COLO668 (cell line): ENCODE results near the gene RAP1A.
A peak's percentile ranks its signal among the peaks of the same experiment; 100 is the strongest.

Source experiments
- DNase-seq: peaks from one replicate; lab custom pipeline; 2025; ENCODE audit not compliant: unreplicated experiment; lab: John Stamatoyannopoulos, UW

The RAP1A gene

DNA sequence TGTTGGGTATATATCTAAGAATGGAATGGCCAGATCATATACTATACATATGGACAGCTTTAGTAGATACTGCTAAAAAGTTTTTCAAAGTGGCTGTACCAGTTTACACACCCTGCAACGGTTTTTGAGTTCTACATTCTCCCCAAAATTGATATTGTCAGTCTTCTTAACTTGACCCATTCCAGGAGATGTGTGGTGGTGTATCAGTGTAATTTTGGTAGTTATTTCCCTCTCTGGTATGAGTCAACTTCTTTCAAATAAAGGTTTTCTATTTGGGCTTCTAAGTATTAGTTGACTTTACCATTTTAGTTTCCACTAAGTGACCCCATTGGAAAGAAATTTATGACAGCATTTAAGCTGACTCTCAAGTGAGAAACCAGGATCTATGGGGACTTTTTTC is 90.4 kb downstream of the RAP1A start:
- DNase-seq: no peak

DNA sequence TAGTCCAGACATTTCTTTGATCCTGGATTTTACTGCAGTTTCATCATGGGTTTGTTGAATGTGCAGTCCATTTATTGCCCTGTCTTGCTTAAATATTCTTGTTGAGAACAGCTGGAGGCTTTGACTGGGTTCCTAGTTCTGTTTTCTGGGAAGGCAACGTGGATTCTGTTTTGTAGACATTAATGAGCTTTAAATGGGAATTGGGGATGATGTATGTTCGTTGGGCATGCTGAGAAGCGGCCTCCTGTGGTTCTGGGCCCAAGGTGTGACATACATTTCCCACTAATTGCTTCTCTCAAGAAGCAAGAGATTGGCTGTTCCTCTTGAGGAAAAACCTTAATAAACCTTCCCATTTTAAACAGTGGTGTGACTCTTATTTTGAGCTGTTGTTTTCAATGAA is 96.7 kb downstream of the RAP1A start:
- DNase-seq: no peak

DNA sequence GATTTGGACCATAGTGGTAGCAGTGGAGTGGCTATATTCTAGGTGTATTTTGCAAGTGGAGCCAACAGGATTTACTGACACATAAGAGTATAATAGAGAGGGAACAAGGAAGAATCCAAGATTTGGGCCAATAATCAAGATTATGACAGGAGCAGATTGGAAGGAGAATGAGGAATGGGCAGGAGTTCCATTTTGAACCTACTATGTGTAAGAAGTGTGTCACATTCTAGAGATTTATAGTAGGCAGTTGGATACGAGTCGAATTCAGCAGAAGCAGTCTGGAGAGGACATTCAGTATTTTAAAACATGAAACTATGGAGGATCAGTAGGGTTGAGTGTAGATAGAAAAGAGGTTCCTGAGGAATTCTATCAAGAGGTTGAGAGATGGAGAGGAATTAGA is 97.9 kb downstream of the RAP1A start:
- DNase-seq: no peak

DNA sequence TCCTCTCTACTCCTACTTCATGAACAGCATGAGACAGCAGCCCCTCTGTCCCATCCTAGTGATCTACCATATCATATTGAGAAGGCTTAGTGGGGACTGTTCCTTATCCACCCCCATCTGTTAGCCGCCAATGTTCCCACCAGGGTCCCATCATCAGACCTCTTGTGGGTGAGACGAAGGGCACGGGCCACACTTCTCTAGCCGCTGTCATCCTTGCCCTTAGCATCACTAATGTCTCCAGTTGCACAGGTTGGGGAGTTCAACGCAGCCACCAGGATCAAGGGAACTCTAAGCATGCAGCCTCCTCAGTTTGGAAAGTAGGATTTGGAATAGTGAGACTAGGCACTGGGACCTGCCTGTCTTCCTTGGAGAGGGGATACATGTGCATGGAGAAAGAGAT is 99.5 kb downstream of the RAP1A start:
- DNase-seq: no peak

DNA sequence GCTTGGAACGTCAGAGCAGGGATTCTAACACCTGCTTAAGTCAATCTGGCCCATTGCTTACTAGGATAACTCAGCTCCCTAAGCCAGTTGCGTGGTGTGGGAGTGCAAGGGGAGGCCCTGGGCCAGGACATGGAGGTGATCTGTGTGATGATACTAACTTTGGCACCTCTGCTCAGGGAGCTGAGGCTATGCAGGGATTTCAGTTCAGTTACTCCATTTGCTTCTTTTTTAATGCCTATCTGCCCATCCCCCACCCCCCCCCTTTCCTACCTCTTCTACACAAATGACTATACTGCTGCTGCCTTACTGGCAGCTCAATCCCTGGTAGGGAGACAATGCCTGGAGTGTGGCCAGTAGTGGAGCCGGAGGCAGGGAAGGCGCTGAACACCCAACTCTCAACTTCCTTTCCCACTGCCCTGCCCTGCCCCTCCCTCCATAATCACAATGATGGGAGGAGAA is 100.1 kb downstream of the RAP1A start:
- DNase-seq: no peak

DNA sequence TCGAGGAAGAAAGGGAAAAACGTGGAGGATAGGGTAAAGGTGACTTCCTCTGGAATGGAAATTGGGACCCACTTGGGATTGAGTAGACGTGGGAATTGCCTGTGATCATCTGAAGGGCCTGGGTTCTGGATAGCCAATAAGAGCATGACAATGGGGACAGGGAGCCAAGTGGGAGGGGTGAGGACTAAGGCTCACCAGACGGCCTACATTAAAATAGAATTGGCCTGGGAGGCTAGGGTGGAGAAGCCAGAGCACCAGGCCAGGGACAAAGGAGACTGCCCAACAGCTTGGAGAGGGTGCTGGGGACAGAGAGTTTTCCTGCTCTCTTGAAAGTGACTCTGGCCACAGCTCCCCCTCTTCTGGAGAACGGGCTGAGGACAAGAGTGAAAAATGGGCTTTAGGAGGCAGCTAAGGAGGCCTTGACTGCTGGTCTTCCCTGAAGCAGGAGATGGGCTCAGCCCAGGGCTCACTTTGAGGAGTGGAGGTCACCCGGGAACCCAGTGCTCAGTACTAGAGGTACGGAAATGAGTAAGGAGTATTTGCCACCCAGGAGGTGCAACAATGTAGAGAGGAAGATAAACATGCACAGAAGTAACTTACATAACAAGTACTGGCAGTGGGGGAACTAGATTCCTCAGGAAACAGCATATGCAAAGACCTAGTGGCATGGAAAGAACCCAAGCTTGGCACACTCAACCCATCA is 100.8 kb downstream of the RAP1A start:
- no peak for DNase-seq

DNA sequence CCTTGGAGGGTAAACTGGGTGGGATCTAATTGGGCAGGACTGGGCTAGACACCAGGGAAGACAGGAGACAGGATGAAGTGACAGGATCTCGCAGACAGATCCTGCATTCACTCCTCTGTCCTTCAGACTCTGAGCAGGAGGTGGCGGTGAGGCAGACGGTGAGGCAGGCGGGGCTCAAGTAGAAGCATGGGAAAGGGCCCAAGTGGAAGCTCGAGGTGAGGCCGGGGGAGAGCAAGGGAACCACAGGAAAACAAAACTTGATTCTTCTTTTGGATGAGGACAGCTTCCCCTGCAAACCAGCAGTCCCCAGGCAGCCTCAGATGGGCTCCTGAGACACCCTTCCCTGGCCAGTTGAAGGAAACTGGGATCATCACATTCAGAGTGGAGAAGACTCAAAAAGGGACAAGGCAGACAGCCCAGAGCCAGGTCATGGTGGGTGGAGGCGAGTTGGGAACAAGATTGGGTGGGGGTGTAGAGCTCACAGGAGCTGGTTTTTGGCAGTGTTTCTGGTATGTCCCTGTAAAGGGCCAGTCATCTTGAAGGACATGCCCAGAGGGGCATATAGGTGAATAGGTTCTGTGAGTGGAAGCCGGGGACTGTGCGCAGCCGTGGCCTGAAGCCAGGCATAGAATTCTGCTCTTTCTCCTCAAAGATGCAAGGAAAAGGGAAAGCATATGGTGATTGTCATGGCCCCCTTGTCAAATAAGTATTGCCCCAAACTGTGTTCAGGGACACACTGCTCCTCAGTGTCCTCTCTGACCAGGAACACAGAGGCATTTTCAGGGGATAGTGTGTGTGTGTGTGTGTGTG is 101.6 kb downstream of the RAP1A start:
- no peak for DNase-seq

DNA sequence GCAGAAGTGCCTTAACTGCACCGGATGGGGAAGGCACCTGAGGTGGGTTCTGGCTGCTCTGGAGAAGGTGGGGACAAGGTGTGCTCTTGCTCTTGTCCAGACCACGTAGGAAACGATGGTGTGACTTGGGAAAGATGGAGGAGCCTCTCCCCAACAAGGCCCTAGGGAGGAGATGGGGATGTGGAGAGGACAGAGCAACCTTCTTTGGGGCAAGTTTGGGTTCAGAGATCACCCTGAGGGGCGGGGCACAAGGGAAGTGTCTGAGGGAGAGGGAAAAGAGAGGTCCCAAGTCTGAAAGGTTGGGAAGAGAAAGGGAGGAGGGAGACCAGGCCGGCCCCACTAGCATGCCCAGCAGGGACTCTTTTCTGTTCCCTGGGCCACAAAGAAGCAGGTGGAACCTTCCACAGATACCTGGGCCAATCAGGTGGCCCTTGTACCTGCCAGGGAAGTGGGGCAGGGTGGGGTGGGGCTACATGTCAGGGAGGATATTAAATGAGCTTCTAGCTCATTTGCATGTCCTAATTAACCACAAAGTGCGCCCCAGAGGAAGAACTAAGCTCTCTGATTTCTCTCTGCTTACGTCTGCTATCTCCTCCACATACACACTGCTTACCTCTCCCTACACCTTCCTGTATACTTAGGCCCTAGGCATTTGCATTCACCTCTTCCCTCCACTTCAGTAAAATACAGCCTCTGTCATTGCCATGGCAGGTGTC is 103.7 kb downstream of the RAP1A start:
- DNase-seq: no peak

DNA sequence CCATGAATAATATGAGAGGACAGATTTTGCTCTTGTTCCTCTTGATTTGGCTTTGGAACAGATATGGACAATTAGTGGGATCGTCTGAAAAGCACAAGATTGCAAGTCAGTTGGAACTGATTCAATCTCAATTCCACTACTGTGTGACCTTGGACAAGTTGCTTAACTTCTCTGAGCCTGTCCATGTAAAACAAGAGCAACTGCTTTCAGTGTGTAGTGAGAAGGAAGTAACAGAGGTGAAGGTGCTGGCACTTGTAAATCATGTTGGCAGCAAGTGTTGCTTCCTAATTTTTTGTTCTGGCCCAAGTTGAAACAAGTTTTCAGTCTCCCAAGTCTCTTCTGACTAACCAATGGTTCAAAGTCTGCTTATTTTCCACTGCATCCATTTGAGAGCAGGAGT is 104.3 kb downstream of the RAP1A start:
- DNase-seq: no peak

DNA sequence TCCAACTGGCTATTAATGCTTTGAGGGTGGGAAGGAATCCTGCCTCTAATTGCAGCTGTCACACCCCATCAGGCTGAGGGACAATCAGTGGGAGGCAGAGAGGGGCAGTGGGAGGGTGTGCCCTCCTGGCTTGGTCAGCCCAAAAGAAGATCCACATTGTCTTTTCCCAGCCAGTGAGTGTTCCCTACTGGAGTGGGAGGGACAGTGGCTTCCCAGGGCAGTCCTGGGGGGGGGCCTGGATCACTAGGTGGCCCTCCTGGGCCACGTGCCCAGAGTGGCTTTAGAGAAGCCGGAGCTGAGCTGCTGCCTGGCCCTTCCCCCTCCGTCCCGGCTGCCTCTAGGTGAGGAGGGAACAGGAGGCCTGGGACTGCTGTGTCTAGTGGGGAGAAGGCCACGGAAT is 105.6 kb downstream of the RAP1A start:
- DNase-seq: no peak

DNA sequence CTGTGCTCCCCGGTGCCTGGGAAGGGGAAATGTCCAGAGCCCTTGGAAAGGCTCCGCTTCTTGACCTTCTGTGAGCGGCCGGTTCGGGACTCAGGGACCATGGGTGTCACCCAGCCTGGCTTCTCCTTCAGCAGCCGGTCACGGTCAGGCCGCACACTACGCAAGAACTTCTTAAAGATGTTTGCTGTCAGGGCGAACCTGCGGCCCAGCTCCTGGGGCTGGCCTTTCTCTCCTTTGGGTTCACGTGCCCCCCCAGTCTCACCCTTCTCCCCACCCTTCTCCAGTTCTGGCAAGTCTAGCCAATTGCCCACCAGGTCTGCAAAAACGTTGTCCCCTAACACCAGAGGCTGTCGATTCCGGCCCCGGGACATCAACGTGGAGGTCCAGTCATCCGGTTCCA is 107.5 kb downstream of the RAP1A start:
- no peak for DNase-seq

DNA sequence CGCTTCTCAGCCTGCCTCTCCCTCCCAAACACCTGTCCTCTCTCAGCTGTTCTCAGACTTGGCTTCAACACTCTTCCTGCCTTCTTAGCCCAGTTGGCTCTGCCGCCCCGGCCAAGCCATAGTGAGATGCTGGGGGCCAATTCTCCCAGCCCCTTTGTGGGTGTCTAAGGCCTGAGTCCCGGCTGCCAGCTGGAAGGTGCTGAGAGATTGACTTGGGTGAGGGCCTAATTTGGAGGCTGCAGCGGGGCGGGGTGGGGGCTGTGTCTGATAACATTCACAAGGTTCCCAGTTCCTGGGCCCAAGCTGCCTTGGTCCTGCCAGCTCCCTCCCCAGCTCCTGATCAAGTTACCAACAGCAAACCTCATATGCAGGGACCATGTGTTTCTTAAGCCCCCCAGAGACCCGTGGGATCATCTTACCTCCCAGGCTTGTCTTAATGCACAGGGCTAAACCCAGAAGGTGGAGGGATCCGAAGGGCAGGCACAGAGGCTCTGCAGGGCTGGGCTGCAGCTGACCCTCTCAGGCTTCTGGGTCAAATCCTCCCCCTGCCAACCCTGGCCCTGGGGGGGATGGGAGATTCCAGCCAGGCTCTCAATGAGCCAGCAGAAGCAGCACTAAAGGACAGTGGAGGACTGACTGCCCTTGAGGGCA is 109.8 kb downstream of the RAP1A start:
- DNase-seq: no peak

DNA sequence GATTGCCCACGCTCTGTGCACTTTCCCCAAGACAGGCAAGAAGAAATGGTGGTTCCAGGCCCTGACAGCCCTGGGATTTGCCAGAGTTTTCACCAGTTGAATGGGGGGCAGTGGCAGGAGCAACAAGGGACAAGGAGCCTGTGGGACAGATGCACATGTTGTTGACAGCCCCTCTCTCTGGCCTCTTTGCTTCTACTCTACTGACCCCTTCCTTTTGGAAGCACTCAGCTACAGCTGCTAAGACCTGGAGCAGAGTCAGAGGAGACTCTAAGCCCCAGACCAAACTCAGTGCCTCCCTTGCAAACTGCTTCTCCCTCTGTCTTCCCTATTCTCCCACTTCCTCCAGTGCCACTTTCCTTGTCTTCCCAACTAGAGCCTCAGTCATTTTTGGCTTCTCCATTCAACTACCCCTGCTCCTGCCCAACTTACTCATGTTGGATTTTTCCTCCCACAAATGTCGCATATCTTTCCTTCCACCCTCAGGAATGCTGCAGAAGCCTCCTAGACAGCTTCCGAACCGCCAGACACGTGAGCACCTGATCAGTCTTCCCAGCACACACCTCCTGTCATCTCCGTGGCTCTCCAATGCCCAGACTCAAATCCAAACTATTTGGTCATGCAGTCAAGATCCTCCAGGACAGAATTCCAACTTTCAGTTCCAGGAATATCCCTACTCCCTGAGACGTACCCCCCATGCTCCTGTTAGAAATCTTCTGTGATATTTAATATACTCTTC is 110.5 kb downstream of the RAP1A start:
- no peak for DNase-seq

DNA sequence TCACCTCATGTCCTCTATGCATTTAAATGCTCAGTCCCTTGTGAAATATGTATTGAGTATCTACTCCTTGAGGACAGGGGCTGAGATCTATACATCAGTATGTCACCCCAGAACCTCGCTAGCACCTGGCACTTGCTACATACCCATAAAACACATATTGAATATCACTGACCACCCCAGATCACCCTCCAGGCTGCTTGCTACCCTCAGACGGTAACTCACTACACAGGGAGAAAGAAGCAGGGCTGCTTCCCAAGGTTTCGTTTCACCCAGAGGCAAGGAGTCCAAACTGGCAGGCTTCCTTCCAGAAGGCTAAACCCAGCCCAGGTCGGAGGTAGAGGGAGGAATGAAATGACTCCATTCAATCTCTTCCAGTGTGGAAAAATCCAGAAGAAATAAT is 111.1 kb downstream of the RAP1A start:
- DNase-seq: no peak

DNA sequence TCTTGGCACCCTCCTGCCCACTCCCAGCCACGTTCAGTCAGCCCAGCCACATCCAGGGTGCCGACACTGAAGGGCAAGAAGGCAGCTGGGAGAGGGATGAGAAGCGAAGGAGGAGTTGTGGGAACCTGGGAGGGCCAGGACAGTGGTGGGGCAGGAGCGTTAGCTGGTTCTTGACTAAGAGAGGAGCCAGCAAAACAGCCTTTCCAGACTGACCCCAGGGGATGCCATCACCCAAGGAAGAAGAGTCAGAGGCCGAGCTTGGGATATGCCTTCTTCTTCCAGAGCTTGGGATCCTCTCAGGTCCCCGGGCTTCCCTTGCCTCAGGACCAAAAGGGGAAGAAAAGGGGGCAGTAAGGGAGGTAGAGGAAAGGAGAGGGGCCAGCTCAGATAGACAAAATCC is 112.4 kb downstream of the RAP1A start:
- DNase-seq: no peak

DNA sequence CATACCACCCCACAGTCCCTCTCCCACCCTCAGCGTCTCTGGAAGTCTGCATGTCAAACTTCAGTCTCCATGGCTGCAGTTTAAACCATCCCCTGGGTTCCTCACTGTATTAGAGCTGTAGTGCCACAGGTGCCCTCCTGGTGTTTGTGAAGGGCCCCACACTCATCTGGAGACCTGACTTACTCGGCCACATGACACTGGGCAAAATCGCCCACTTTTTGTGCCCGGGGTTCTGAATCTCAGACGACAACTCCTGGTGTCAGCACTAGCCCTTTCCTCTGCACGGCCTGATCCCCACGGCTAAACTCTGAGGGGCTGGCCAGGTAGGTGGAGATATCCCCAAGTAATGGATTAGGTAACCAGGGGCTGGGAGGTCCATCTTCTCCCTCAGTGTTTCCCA is 113.1 kb downstream of the RAP1A start:
- no peak for DNase-seq

DNA sequence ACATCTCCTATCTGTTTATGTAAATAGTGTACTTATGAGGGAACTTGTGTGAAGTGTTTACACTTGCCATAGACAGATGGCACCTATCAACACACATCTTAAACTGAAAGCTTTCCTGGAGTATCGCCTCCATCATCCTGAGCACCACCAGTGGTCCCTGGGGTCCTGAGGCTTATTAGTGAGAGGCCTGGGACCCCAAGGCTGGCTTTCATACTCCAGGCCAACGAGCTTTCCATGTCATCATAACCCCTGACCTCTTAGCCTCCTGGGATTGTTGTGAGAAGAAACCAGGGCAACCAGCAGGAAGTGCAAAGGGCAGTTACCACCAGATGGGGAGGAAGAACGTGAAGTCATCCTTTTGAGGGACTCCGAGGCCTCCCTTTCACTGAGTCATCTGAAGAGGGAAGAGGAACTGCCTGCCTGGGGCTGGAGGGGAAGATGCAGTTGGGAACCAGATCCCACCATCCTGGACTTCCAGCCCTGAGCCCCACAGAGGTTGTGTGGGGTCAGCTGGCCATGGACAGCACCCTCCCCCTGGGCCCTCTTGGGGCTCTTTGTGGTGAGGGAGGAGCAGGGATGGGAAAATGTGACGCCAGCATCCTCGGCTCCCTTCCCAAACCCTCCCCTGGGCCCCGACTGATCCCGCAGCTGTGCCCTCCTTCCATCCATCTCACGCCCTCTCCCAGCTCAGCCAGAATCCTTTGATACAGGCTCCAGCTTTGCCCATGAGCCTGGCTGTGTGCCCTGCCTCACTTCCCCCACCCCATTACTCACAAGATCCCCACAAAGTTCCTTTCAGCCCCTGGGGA is 113.8 kb downstream of the RAP1A start:
- peak; percentile 39 for DNase-seq

DNA sequence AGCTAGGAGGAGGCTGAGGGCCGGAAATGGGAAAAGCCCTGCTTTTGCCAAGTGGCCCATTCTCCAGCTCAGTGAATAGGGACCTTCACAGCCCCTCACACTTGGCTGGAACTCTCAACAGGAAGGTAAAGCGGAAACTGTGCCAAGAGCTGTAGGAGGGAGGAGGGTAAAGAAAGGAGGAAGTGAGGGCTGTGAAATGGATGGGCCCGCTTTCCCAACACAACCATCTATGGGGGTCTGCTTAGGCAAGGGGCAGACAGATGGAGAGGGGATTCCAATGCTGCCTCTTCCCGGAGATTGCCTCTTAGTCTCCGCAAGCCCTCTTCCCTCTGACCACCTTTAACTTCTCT is 114.4 kb downstream of the RAP1A start:
- DNase-seq: no peak

DNA sequence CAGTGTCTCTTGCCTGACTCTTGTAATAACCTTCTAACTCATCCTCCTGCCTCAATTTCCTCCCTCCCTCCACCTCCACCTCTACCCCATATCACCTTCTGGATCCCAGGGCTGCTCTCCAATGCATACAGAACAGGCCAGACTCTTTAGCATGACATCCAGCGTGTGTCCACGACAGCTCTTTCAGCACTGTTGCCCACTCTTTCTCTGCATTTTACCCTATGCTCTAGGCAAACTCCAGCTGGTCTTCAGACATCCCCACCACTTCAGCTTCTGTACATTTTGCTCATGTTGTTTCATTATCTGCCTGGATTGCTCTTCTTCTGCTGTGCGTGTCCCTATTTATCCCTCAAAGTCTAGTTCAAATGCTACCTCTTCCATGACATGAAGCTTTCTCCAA is 114.8 kb downstream of the RAP1A start:
- no peak for DNase-seq

DNA sequence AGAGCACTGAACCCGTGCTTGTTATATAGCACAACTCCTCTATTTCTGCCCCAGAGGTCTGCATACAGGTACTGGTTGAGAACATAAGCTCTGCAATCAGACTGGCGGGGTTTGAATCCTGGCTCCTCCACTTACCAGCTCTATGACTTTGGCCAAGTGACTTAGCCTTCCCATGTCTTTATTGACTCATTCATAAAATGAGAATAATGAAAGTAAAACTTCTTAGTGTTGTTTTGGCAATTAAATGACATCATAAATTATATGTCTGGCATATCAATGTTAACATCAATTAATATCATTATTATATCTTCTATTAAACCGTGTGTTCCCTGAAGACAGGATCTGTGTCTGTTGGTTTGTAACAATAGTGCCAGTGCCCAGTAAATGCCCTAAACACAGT is 115.3 kb downstream of the RAP1A start:
- DNase-seq: no peak
